K562 (cell line): ENCODE measurements around the gene EIF5B. TPM values are rescaled to one million over a fixed set of nuclear protein-coding genes. Genes with fewer than 3 reads are reported as not detected.
A peak's percentile ranks its signal among the peaks of the same experiment; 100 is the strongest.

Source experiments
- BHLHE40 ChIP-seq: IDR thresholded peaks from 2 replicates; pipeline ENCODE4 v1.6.1; 2011; ENCODE audit warnings: low read length, improper control_type of control experiment
- CHD2 ChIP-seq: IDR thresholded peaks from 2 replicates; pipeline ENCODE4 v1.6.1; 2011; ENCODE audit warnings: low read depth, low read length
- ELF4 ChIP-seq: fragments of 450-650 bp; formaldehyde crosslinking; IDR thresholded peaks from 2 replicates; pipeline ENCODE4 v1.4.0; 2022; ENCODE audit warnings: missing genetic modification characterization
- FOXJ2 ChIP-seq: fragments of 200-800 bp; sonication (Bioruptor generic); IDR thresholded peaks from 2 replicates; pipeline ENCODE4 v1.6.1; 2016; ENCODE audit warnings: missing genetic modification characterization, missing compliant biosample characterization
- NUFIP1 ChIP-seq: fragments of 450-650 bp; IDR thresholded peaks from 2 replicates; pipeline ENCODE4 v1.6.1; 2018; ENCODE audit not compliant: partially characterized antibody
- POLR3A ChIP-seq: IDR thresholded peaks from 2 replicates; pipeline ENCODE4 v1.6.1; 2011; ENCODE audit warnings: borderline replicate concordance, mild to moderate bottlenecking, moderate library complexity; ENCODE audit not compliant: insufficient read length, insufficient read depth; ENCODE audit errors: extremely low read depth
- YY1 ChIP-seq, 3 experiments: IDR thresholded peaks; 2 replicates each; pipeline ENCODE4 v1.6.1; 2011; ENCODE audit warnings: low read length in 2 of 3, mild to moderate bottlenecking in 2 of 3, moderate library complexity in 2 of 3, borderline replicate concordance in 1 of 3, control low read depth in 1 of 3, low read depth in 1 of 3; ENCODE audit not compliant: insufficient read depth in 3 of 3, insufficient replicate concordance in 2 of 3, control insufficient read depth in 1 of 3, insufficient read length in 1 of 3; ENCODE audit errors: extremely low read depth in 1 of 3
- ZNF146 ChIP-seq: IDR thresholded peaks from one replicate; pipeline ENCODE4 v1.6.1; 2018; ENCODE audit warnings: missing compliant biosample characterization; ENCODE audit not compliant: unreplicated experiment
- ZNF668 ChIP-seq: fragments of 250-450 bp; sonication (Bioruptor Pico); IDR thresholded peaks from 2 replicates; pipeline ENCODE4 v1.8.0; 2022; ENCODE audit warnings: mild to moderate bottlenecking, inconsistent platforms
- polyA plus RNA-seq, 8 experiments: library from polyadenylated mRNA; depleted of rRNA in 4 of 8; stranded (reverse) in 5 of 8; unstranded in 3 of 8; fragments of >200 nt; fragmentation: Nextera tagmentation in 2 of 8; fragmentation: Illumina TruSeq in 1 of 8; extraction: Ambion mirVana in 2 of 8; extraction: Trizol in 1 of 8; gene quantifications; 2 replicates each; pipeline versions ENCODE4 v1.2.1 to v1.2.3, GENCODE V29; 2011 to 2014; ENCODE audit warnings: inconsistent platforms in 1 of 8, missing spikeins in 1 of 8
- total RNA-seq, 7 experiments: library from RNA; depleted of rRNA in 6 of 7; stranded (reverse); fragments of >200 nt in 6 of 7; fragmentation: Illumina TruSeq in 2 of 7; extraction: Trizol in 2 of 7; gene quantifications; 2 replicates each; pipeline versions ENCODE4 v1.2.1 to v1.2.3, GENCODE V29; 2011 to 2021; ENCODE audit warnings: low replicate concordance in 1 of 7
- TF ChIP-seq, protein P1 (sequence below): sonication (generic); formaldehyde crosslinking; IDR thresholded peaks from 2 replicates; pipeline ENCODE4 v1.8.0; 2022; ENCODE audit warnings: mild to moderate bottlenecking, missing genetic modification reagents
- TF ChIP-seq, protein P2 (sequence below), 2 experiments: IDR thresholded peaks; 2 replicates each; pipeline ENCODE4 v1.6.1; 2011; ENCODE audit warnings: borderline replicate concordance in 1 of 2, control low read depth in 1 of 2, low read depth in 1 of 2, low read length in 1 of 2, mild to moderate bottlenecking in 1 of 2, mixed read lengths in 1 of 2, moderate library complexity in 1 of 2; ENCODE audit not compliant: insufficient read depth in 1 of 2, insufficient read length in 1 of 2, poor library complexity in 1 of 2, severe bottlenecking in 1 of 2; ENCODE audit errors: extremely low read depth in 1 of 2
- TF ChIP-seq, protein P3 (sequence below): fragments of 250-450 bp; sonication (Bioruptor Pico); IDR thresholded peaks from 2 replicates; pipeline ENCODE4 v1.5.0; 2021; ENCODE audit warnings: mild to moderate bottlenecking, moderate library complexity
- TF ChIP-seq, protein P4 (sequence below): fragments of 250-450 bp; sonication (Bioruptor Pico); IDR thresholded peaks from 2 replicates; pipeline ENCODE4 v1.5.0; 2021
- TF ChIP-seq, protein P5 (sequence below): fragments of 250-450 bp; sonication (Bioruptor Pico); IDR thresholded peaks from 2 replicates; pipeline ENCODE4 v1.5.0; 2020; ENCODE audit warnings: mild to moderate bottlenecking, borderline replicate concordance

The EIF5B gene
- total and polyA plus RNA-seq, 9 of the 15 experiments (the other 6 are each of a cell fraction or from before 2014, with no cell fraction given) = 26.5 to 143 (median 47.7) TPM

DNA sequence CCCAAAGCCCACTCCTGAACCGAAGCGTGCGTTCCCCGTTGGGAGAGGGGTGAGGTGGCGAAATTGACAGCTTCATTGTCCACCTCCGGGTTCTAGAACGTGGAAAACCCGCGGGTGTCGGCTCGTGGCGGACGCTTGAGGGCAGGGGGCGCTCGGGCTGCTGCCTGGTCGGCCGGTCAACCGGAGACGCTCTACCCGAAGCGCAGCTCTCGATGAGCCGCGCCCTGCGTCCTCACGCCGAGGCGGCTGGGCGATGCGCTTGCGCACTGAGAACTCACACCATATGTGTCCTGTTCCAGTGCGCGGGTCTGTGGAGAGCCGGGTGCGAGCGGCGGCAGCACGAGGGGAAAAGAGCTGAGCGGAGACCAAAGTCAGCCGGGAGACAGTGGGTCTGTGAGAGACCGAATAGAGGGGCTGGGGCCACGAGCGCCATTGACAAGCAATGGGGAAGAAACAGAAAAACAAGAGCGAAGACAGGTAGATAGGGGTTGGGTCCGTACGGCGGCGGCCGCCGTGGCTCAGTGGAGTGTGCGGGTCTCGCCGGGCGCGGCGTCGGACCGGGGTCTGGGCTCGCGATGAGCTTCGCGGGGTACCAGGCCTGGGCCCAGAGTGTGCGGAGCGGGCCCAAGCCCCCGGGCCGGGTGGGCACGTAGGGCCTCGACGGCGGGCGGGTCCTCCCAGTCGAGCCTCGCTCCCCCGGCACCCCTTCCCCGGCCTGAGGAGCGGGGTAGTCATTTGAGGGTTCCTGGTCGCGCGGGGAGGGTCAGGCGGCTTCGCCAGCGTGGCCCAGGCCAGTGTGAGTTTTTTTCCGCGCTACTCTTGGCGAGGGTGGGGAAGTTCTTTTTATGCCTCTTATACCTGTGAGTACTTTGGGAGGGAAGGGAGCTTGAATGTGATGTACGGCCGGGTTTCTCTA lies at the start of gene EIF5B (continued):
- TF ChIP-seq, protein P1, sequence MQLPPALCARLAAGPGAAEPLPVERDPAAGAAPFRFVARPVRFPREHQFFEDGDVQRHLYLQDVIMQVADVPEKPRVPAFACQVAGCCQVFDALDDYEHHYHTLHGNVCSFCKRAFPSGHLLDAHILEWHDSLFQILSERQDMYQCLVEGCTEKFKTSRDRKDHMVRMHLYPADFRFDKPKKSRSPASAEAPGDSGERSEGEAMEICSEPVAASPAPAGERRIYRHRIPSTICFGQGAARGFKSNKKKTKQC (CRISPR knock-in tag) = no peak; the same call in 1 of the 2 replicates
- TF ChIP-seq, protein P2, sequence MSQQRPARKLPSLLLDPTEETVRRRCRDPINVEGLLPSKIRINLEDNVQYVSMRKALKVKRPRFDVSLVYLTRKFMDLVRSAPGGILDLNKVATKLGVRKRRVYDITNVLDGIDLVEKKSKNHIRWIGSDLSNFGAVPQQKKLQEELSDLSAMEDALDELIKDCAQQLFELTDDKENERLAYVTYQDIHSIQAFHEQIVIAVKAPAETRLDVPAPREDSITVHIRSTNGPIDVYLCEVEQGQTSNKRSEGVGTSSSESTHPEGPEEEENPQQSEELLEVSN (IDR thresholded peaks at IDR 0.05; ENCODE audit: borderline replicate concordance in 1 of 2, extremely low read depth in 1 of 2, insufficient read depth in 1 of 2, insufficient read length in 1 of 2, low read depth in 1 of 2, low read length in 1 of 2, poor library complexity in 1 of 2, severe bottlenecking in 1 of 2) = peak; percentile 80 to 86
- no peak for TF ChIP-seq POLR3A
- no peak for TF ChIP-seq ZNF146 (CRISPR knock-in tag)
- TF ChIP-seq ZNF668 (CRISPR knock-in tag) = no peak
- TF ChIP-seq, protein P3, sequence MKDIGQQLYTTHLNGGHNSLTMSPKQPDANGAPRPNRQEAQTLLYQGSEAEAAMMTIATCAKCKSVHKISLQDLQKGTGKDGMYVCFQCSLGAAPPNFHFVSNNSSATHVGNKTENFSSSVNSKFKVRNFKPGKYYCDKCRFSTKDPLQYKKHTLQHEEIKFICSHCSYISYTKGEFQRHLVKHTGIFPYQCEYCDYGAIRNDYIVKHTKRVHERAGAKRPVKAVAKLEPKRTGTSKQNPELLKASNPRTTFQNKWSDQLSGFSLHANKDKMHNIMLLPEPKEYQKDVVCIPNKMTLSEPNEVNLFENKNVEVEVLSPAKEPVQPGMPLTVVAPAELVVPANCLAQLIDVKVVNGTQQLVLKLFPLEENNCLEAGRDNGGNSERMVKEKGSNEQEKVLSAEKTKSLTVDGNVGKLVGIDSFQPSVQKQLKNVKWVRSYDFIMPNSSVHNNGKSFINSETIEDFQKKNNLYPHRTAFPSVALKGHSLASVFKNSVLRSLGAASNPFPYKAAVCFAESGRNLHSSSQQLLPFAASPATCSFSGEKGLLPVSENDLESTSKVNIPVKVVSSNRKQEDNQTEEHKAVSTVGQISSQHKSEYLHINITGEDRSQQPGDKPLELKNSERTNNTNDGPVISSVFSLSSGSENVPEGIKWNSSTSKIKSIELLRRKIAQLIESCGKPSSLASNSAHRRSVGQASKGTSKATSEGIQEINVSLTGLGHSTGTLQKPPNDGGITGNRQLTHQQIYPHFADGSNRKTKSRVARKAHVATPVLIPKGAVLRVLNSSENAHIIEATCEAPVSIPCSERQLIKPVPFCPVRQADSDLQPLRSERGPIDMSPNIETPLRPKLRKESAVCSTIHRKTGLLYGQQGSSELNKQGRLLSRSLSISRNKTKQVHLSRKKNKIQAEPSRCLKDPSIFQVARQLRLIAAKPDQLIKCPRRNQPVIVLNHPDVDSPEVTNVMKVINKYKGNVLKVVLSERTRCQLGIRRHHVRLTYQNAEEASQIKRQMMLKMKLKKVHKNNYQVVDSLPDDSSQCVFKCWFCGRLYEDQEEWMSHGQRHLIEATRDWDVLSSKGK = no peak
- no peak for TF ChIP-seq ELF4 (CRISPR knock-in tag)
- peak in 2 of 3 experiments; percentile 69 to 70 for TF ChIP-seq YY1 (IDR thresholded peaks at IDR 0.05; ENCODE audit: borderline replicate concordance in 1 of 3, control insufficient read depth in 1 of 3, extremely low read depth in 1 of 3, insufficient read depth in 3 of 3, insufficient read length in 1 of 3, insufficient replicate concordance in 2 of 3, low read depth in 1 of 3, low read length in 2 of 3)
- no peak for TF ChIP-seq NUFIP1
- TF ChIP-seq, protein P4, sequence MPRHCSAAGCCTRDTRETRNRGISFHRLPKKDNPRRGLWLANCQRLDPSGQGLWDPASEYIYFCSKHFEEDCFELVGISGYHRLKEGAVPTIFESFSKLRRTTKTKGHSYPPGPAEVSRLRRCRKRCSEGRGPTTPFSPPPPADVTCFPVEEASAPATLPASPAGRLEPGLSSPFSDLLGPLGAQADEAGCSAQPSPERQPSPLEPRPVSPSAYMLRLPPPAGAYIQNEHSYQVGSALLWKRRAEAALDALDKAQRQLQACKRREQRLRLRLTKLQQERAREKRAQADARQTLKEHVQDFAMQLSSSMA (CRISPR knock-in tag) = no peak
- TF ChIP-seq BHLHE40 = peak; percentile 48
- no peak for TF ChIP-seq FOXJ2 (tag)
- TF ChIP-seq, protein P5, sequence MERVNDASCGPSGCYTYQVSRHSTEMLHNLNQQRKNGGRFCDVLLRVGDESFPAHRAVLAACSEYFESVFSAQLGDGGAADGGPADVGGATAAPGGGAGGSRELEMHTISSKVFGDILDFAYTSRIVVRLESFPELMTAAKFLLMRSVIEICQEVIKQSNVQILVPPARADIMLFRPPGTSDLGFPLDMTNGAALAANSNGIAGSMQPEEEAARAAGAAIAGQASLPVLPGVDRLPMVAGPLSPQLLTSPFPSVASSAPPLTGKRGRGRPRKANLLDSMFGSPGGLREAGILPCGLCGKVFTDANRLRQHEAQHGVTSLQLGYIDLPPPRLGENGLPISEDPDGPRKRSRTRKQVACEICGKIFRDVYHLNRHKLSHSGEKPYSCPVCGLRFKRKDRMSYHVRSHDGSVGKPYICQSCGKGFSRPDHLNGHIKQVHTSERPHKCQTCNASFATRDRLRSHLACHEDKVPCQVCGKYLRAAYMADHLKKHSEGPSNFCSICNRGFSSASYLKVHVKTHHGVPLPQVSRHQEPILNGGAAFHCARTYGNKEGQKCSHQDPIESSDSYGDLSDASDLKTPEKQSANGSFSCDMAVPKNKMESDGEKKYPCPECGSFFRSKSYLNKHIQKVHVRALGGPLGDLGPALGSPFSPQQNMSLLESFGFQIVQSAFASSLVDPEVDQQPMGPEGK (CRISPR knock-in tag) = no peak
- 0 out of 2 replicates have a peak, but pooled peaks have one; percentile 28 for TF ChIP-seq CHD2
